Gastroesophageal sphincter (tissue), 3 donors: ENCODE measurements around the gene KERA.

Experiments
- EP300 ChIP-seq: sonication (generic); formaldehyde crosslinking; IDR thresholded peaks from one replicate; pipeline ENCODE4 v1.6.1; 2017; ENCODE audit warnings: antibody characterized with exemption, mild to moderate bottlenecking
- POLR2A ChIP-seq, 2 donors: fragments of 450-650 bp; IDR thresholded peaks; one replicate each; pipeline ENCODE4 v1.6.1; 2017; ENCODE audit warnings: antibody characterized with exemption in 2 of 2, mild to moderate bottlenecking in 2 of 2, moderate library complexity in 1 of 2
- POLR2AphosphoS5 ChIP-seq: sonication (generic); formaldehyde crosslinking; IDR thresholded peaks from one replicate; pipeline ENCODE4 v1.6.1; 2017; ENCODE audit warnings: antibody characterized with exemption
- TF ChIP-seq, protein P1 (sequence below), 4 experiments: fragments of 200-600 bp in 2 of 4; fragments of 450-650 bp in 2 of 4; sonication (generic) in 1 of 4; IDR thresholded peaks; one replicate each; pipeline ENCODE4 v1.5.1; 2017 to 2019; ENCODE audit warnings: antibody characterized with exemption in 4 of 4, mild to moderate bottlenecking in 2 of 4, moderate library complexity in 2 of 4

- TF ChIP-seq, protein P1, sequence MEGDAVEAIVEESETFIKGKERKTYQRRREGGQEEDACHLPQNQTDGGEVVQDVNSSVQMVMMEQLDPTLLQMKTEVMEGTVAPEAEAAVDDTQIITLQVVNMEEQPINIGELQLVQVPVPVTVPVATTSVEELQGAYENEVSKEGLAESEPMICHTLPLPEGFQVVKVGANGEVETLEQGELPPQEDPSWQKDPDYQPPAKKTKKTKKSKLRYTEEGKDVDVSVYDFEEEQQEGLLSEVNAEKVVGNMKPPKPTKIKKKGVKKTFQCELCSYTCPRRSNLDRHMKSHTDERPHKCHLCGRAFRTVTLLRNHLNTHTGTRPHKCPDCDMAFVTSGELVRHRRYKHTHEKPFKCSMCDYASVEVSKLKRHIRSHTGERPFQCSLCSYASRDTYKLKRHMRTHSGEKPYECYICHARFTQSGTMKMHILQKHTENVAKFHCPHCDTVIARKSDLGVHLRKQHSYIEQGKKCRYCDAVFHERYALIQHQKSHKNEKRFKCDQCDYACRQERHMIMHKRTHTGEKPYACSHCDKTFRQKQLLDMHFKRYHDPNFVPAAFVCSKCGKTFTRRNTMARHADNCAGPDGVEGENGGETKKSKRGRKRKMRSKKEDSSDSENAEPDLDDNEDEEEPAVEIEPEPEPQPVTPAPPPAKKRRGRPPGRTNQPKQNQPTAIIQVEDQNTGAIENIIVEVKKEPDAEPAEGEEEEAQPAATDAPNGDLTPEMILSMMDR (IDR thresholded peaks at IDR 0.05) = no peak
- TF ChIP-seq POLR2A (IDR thresholded peaks at IDR 0.05) (no peak), POLR2AphosphoS5 (no peak), EP300 (no peak)
These were observed 34.3 kb upstream of the KERA start for GRCh38 chr12:91091916-91092715.
